Endothelial cell of umbilical vein (primary cell): ENCODE results near the gene LHFPL2. TPM values are rescaled to one million over a fixed set of nuclear protein-coding genes. Genes with fewer than 3 reads are reported as not detected.

Experiments used
- BruUV-seq: library from RNA; stranded (reverse); fragments of 400-500 nt; replicated peaks from 2 replicates; lab custom pipeline; 2021; lab: Mats Ljungman, UMichigan
- CTCF ChIA-PET: fragments of 300-600, 350-600 bp; sonication (Branson Sonifier 250); formaldehyde crosslinking; loops from one replicate; lab custom pipeline; 2021; ENCODE audit warnings: antibody characterized with exemption, inconsistent platforms; lab: Charles Lee
- POLR2A ChIA-PET: fragments of 300-600, 350-600 bp; sonication (Branson Sonifier 250); formaldehyde crosslinking; loops from one replicate; lab custom pipeline; 2021; ENCODE audit warnings: antibody characterized with exemption, inconsistent platforms; lab: Charles Lee
- DNase-seq: peaks from one replicate; pipeline ENCODE4 v3.0.0-alpha.2; 2011; ENCODE audit warnings: low read depth, low spot score
- FAIRE-seq: peaks from 2 replicates; lab custom pipeline; 2011; peaks lifted over from hg19 to GRCh38; lab: Jason Lieb, UNC
- H2AFZ ChIP-seq: 2 replicates; pipeline ENCODE4 v1.6.0; 2012; ENCODE audit warnings: low read depth, low read length, control low read depth, inconsistent platforms
- H3K27ac ChIP-seq: 2 replicates; pipeline ENCODE4 v1.5.1; 2011; ENCODE audit warnings: low read depth, mild to moderate bottlenecking, control low read depth, low read length, moderate library complexity; ENCODE audit not compliant: insufficient read depth
- H3K27me3 ChIP-seq, 2 experiments: 2 replicates each; pipeline versions ENCODE4 v1.6.0 to v1.6.1; 2011; ENCODE audit warnings: low read length in 2 of 2, mixed read lengths in 1 of 2; ENCODE audit not compliant: control insufficient read depth in 2 of 2, insufficient read depth in 2 of 2
- H3K36me3 ChIP-seq, 2 experiments: 2 replicates in 1 of 2; 3 replicates in 1 of 2; pipeline ENCODE4 v1.5.1; 2011; ENCODE audit warnings: low read length in 2 of 2, mild to moderate bottlenecking in 1 of 2, moderate library complexity in 1 of 2; ENCODE audit not compliant: control insufficient read depth in 2 of 2, insufficient read depth in 2 of 2; ENCODE audit errors: extremely low read depth in 1 of 2
- H3K4me1 ChIP-seq: 3 replicates; pipeline ENCODE4 v1.5.1; 2011; ENCODE audit warnings: mild to moderate bottlenecking, low read length; ENCODE audit not compliant: control insufficient read depth, insufficient read depth; ENCODE audit errors: extremely low read depth
- H3K4me2 ChIP-seq: 2 replicates; pipeline ENCODE4 v1.6.1; 2011; ENCODE audit warnings: low read length, control low read depth, mixed read lengths; ENCODE audit not compliant: insufficient read depth
- H3K4me3 ChIP-seq, 3 experiments: fragments of 200-600 bp in 1 of 3; sonication (generic), shearing (Covaris generic) in 1 of 3; replicated peaks in 1 of 3; 2 replicates each; pipeline ENCODE4 v1.5.1; 2011 to 2016; ENCODE audit warnings: control low read depth in 3 of 3, low read length in 3 of 3, mild to moderate bottlenecking in 2 of 3, inconsistent platforms in 1 of 3, low read depth in 1 of 3, moderate library complexity in 1 of 3; ENCODE audit not compliant: insufficient read depth in 1 of 3
- H3K79me2 ChIP-seq: 2 replicates; pipeline ENCODE4 v1.6.0; 2012; ENCODE audit warnings: low read length, inconsistent platforms; ENCODE audit not compliant: control insufficient read depth, insufficient read depth
- H3K9ac ChIP-seq: replicated peaks from 2 replicates; pipeline ENCODE3; 2011; ENCODE audit warnings: low read length, control low read depth; ENCODE audit not compliant: insufficient read depth; ENCODE audit errors: extremely low read depth
- H3K9me1 ChIP-seq: replicated peaks from 3 replicates; pipeline ENCODE4 v1.6.0; 2011; ENCODE audit warnings: mild to moderate bottlenecking, low read length; ENCODE audit not compliant: control insufficient read depth, insufficient read depth; ENCODE audit errors: extremely low read depth
- H3K9me3 ChIP-seq: replicated peaks from 2 replicates; pipeline ENCODE4 v1.5.1; 2012; ENCODE audit warnings: low read length, inconsistent platforms; ENCODE audit not compliant: control insufficient read depth, insufficient read depth
- H4K20me1 ChIP-seq: replicated peaks from 2 replicates; pipeline ENCODE3; 2011; ENCODE audit warnings: mild to moderate bottlenecking, low read length; ENCODE audit not compliant: control insufficient read depth, insufficient read depth; ENCODE audit errors: extremely low read depth
- EZH2 ChIP-seq: IDR thresholded peaks from 2 replicates; pipeline ENCODE4 v1.6.1; 2012; ENCODE audit warnings: borderline replicate concordance, low read depth, mild to moderate bottlenecking, moderate library complexity, low read length, inconsistent platforms; ENCODE audit not compliant: severe bottlenecking
- FOS ChIP-seq: IDR thresholded peaks from 2 replicates; pipeline ENCODE4 v1.6.1; 2011; ENCODE audit warnings: mild to moderate bottlenecking, low read length, moderate library complexity, borderline replicate concordance; ENCODE audit not compliant: insufficient read depth
- GATA2 ChIP-seq: IDR thresholded peaks from 2 replicates; pipeline ENCODE4 v1.7.0; 2011; ENCODE audit warnings: low read depth, mild to moderate bottlenecking, moderate library complexity, mixed read lengths, low read length; ENCODE audit not compliant: insufficient read length, insufficient read depth
- JUN ChIP-seq: IDR thresholded peaks from 2 replicates; pipeline ENCODE4 v1.6.1; 2011; ENCODE audit warnings: borderline replicate concordance, low read depth; ENCODE audit not compliant: insufficient read length, insufficient read depth
- MYC ChIP-seq: IDR thresholded peaks from one replicate; pipeline ENCODE4 v1.6.1; 2011; ENCODE audit warnings: mild to moderate bottlenecking, low read depth, low read length
- POLR2A ChIP-seq: IDR thresholded peaks from 2 replicates; pipeline ENCODE4 v1.6.1; 2012; ENCODE audit warnings: low read depth, mild to moderate bottlenecking, control low read depth, low read length
- POLR2AphosphoS5 ChIP-seq: IDR thresholded peaks from 2 replicates; pipeline ENCODE4 v1.6.1; 2012; ENCODE audit warnings: low read depth, mild to moderate bottlenecking, control low read depth, low read length, moderate library complexity; ENCODE audit not compliant: insufficient read depth
- dilution Hi-C: fragments of 300-500 bp; cut with MboI; formaldehyde crosslinking; loops from one replicate; pipeline ENCODE4 v1.15.0; 2019; ENCODE audit warnings: low sequenced_read_pairs; ENCODE audit not compliant: extremely low pct_ligation_motif_present
- intact Hi-C: fragments of 100-400 bp; cut with micrococcal nuclease; formaldehyde crosslinking; loops from one replicate; pipeline ENCODE4 v1.10.0; 2022
- polyA plus RNA-seq, 4 experiments: library from polyadenylated mRNA; depleted of rRNA in 3 of 4; stranded (reverse) in 3 of 4; unstranded in 1 of 4; fragments of >200 nt; gene quantifications; 2 replicates each; pipeline versions ENCODE4 v1.2.1 to v1.2.3, GENCODE V29; 2011 to 2012; ENCODE audit warnings: missing spikeins in 1 of 4
- total RNA-seq: library from RNA; stranded (reverse); gene quantifications from 2 replicates; pipeline ENCODE4 v1.2.3, GENCODE V29; 2021
- TF ChIP-seq, protein P1 (sequence below): IDR thresholded peaks from 2 replicates; pipeline ENCODE4 v1.6.1; 2011; ENCODE audit not compliant: insufficient read depth, insufficient read length
- TF ChIP-seq, protein P2 (sequence below), 2 donors: IDR thresholded peaks; 1 replicate in 1 of 2; 2 replicates in 1 of 2; pipeline ENCODE4 v1.5.1; 2011; ENCODE audit warnings: low read length in 2 of 2, mild to moderate bottlenecking in 2 of 2, moderate library complexity in 2 of 2, control low read depth in 1 of 2, inconsistent platforms in 1 of 2, low read depth in 1 of 2; ENCODE audit not compliant: insufficient read depth in 1 of 2; ENCODE audit errors: extremely low read depth in 1 of 2

The LHFPL2 gene
- total and polyA plus RNA-seq, 2 donors (not counting 3 experiments of a cell fraction or from before 2014, with no cell fraction given), result 9.6 to 36.3 TPM

DNA sequence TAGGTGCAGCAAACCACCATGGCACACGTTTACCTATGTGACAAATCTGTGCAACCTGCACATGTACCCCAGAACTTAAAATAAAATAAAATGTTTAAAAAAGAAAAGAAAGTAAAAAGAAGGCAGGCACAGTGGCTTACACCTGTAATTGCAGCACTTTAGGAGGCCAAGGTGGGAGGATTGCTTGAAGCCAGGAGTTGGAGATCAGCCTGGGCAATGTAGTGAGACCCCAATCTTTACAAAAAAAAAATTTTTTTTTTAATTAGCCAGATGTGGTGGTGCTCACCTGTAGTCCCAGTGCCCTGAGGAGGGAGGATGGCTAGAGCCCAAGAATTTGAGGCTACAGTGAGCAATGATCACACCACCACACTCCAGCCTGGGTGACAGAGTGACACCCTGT, 12.5 kb upstream of the LHFPL2 start:
- POLR2A ChIA-PET, result no interaction called here
- CTCF ChIA-PET, result no interaction called here

More for the DNA sequence above, 12.5 kb upstream of the LHFPL2 start:
- dilution Hi-C loops, result no loop called here
- Histone ChIP-seq H3K36me3 (no peaks in the 10 kb centered on the region), H3K27ac (no peak overlapping the region), H3K4me3 (no peak overlapping the region), H2AFZ (no peak overlapping the region), H4K20me1 (no peaks in the 10 kb centered on the region), H3K27me3 (peaks cover 0 to 2% of the 10 kb centered on the region in 2 experiments), H3K4me1 (peaks cover 6% of the 10 kb centered on the region), H3K4me2 (no peak overlapping the region), H3K79me2 (no peaks in the 10 kb centered on the region), H3K9me3 (no peaks in the 10 kb centered on the region), H3K9me1 (no peaks in the 10 kb centered on the region), H3K9ac (no peak overlapping the region)
- DNase-seq (no peak), FAIRE-seq (no peak)
- TF ChIP-seq, protein P1, sequence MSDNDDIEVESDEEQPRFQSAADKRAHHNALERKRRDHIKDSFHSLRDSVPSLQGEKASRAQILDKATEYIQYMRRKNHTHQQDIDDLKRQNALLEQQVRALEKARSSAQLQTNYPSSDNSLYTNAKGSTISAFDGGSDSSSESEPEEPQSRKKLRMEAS, result no peak
- no peak for TF ChIP-seq EZH2
- TF ChIP-seq POLR2AphosphoS5, result no peak
- TF ChIP-seq, protein P2, sequence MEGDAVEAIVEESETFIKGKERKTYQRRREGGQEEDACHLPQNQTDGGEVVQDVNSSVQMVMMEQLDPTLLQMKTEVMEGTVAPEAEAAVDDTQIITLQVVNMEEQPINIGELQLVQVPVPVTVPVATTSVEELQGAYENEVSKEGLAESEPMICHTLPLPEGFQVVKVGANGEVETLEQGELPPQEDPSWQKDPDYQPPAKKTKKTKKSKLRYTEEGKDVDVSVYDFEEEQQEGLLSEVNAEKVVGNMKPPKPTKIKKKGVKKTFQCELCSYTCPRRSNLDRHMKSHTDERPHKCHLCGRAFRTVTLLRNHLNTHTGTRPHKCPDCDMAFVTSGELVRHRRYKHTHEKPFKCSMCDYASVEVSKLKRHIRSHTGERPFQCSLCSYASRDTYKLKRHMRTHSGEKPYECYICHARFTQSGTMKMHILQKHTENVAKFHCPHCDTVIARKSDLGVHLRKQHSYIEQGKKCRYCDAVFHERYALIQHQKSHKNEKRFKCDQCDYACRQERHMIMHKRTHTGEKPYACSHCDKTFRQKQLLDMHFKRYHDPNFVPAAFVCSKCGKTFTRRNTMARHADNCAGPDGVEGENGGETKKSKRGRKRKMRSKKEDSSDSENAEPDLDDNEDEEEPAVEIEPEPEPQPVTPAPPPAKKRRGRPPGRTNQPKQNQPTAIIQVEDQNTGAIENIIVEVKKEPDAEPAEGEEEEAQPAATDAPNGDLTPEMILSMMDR (IDR thresholded peaks at IDR 0.05; ENCODE audit: extremely low read depth in 1 of 2, insufficient read depth in 1 of 2, low read depth in 1 of 2, low read length in 2 of 2), result no peak
- TF ChIP-seq POLR2A, result no peak
- TF ChIP-seq GATA2, result no peak
- no peak for TF ChIP-seq JUN
- no peak for TF ChIP-seq FOS
- no peak for TF ChIP-seq MYC
- BruUV-seq, result no TSS peak
- intact Hi-C loops, result no loop called here
